G401 (cell line): ENCODE measurements around the gene ZBTB16. TPM values are rescaled to one million over a fixed set of nuclear protein-coding genes. Genes with fewer than 3 reads are reported as not detected.

Experiments
- DNase-seq: peaks from one replicate; pipeline ENCODE4 v3.0.0-alpha.2; 2015; ENCODE audit warnings: low spot score
- in situ Hi-C: cut with HindIII; loops from 2 replicates; pipeline ENCODE4 v1.10.0; 2016; ENCODE audit warnings: low sequenced_read_pairs, mixed read lengths
- total RNA-seq: library from RNA; depleted of rRNA; stranded (reverse); fragments of >200 nt; shearing (Covaris generic); gene quantifications from 2 replicates; pipeline ENCODE4 v1.2.3, GENCODE V29; 2014

The ZBTB16 gene
- total RNA-seq, 1 experiment from 2014 or later, result not detected

- no peak for DNase-seq
- in situ Hi-C loops, result no loop called here
Measured at GRCh38 chr11:114097832-114098231, 38.3 kb downstream of the ZBTB16 start.

GRCh38 chr11:114098927-114099326 is 39.4 kb downstream of the ZBTB16 start:
- in situ Hi-C loops, result no loop called here
- no peak for DNase-seq

- in situ Hi-C loops, result no loop called here
- no peak for DNase-seq
Measured at GRCh38 chr11:114099392-114100178, 40.1 kb downstream of the ZBTB16 start.

DNA sequence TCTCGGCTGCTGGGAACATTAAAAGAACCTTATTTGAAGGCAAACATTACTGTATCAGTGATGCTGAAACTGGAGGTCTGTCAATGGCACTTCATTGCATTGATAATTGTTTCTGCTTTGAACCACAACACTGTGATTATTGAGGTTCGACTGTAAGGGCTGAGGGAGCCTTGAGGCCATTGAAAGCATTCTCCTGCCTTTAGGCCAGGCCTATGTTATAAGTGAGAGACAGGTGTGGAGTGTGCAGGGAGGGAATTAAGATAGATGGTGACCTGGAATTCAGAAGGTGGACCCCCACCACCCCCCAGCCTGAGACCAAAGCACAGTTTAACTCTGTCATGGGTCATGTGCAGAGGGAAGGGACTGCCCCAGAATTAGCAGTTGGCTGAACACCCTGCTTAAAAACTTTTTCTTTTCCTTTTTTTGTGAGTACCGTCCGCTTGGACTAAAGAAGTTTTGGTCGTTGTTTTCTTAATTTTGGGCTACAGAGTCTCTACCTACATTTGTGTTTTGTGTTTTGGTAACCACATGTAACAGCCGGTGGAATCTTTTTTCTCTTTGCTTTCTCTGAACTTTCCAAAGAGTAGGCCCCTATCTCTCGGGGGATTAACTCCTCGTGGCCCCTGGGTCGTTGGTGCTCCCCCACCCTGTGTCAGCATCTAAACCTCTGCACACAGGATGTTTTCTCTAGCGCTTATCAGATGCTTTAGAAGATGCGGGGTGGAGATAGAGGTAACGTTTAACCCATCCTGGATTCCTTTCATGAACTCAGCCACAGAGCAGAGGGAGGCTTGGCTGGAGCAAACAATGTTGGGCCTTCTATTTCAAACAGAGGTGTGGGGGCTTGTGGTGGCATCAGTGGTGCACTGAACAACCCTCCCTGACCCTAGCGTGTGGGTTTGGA is 43.7 kb downstream of the ZBTB16 start:
- DNase-seq, result no peak
- in situ Hi-C loops, result no loop called here

DNA sequence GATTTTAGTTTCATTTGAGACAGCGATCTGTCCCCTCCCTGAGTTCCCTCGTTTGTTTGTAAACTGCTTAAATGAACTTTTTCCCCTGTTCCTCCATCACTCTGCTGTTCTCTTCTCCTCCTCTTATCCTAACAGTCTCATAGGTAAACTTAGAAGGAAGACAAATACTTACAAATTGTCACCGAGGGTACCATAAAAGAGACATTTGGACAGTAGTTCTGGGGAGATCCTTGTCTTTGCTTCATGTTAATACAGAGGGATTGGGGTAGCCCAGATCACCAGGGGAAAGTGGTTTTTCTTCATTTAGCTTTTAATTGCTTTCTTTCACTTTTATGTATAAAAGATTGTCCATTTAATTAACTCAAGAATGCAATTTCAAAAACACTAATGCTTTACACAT is 46.1 kb downstream of the ZBTB16 start:
- no peak for DNase-seq
- in situ Hi-C loops, result no loop called here

DNA sequence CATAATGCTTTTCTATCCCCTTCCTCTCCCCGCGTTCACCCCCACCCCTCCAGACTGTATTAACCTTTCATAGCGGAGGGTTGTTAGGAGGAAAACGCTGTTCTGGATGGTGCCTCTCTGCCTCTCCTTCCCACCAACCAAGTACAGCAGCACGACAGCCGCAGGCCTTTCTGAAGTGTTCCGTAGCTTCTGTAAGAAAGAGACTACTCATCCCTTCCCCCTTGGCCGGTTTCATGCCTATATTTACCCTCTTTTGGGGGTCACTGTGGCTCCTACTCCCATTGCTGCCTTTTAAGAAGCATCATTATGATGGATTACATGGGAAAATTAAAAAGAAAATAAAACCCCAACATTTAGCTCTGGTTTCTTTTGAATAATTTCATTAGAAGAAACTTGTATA is 46.5 kb downstream of the ZBTB16 start:
- DNase-seq, result no peak
- in situ Hi-C loops, result no loop called here

GRCh38 chr11:114106986-114107385 is 47.5 kb downstream of the ZBTB16 start:
- in situ Hi-C loops, result no loop called here
- no peak for DNase-seq

DNA sequence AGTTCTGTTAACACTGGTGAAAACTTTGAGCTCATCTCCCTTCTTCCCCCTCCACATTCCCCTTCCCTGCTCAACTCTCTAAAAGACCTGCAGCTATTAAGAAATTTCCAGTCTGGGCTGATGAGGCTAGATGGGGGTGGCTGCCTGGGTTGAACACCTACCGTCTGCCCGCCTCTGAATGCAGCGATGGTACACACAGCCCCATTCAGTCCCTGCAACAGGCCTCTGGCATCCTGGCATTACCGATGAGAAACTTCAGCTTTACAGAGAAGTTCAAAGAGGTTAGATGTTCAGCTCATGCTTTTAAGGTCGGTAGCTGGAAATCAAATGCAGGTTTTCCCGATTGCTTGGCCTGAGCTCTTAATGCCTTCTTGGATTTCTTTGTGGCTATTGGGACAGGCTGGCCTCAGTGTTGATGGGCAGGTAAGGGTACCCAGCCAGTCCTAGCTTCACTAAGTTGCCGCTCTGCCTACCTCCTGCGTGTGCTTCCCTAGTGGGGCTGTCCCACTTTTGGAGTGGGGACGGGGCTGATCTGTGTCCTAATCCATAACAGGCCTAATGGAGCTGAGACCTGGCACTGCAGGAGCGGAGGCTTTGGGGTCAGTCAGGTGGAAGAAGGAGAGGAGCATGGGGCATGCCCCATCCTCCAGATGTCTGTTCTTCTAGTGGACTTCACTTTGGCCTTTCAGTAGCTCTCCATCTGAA is 49.1 kb downstream of the ZBTB16 start:
- in situ Hi-C loops, result no loop called here
- no peak for DNase-seq

- in situ Hi-C loops, result no loop called here
- no peak for DNase-seq
Measured at GRCh38 chr11:114109206-114110090, 49.9 kb downstream of the ZBTB16 start.

DNA sequence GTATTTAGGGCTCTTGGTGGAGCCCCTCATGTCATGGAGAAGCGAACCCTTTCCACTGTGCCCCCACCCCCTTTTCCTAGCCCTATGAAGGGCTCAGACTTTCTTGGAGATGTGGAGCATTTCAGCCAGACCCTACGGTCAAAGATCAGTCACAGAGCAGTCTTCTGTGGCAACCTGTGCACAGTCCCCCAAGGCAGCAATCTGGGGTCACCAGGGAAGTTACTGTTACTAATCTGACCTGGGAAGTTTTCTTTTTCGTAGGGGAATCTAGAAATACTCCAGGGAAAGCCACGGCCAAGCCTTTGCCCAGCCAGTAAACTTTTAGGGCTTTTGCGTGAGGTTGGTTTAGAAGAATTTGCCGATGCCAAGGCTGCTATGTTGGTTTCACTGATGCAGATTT is 50.6 kb downstream of the ZBTB16 start:
- in situ Hi-C loops, result no loop called here
- no peak for DNase-seq

GRCh38 chr11:114110952-114111947 is 51.7 kb downstream of the ZBTB16 start:
- no peak for DNase-seq
- in situ Hi-C loops, result no loop called here

GRCh38 chr11:114115451-114115928 is 56.0 kb downstream of the ZBTB16 start:
- no peak for DNase-seq
- in situ Hi-C loops, result no loop called here

DNA sequence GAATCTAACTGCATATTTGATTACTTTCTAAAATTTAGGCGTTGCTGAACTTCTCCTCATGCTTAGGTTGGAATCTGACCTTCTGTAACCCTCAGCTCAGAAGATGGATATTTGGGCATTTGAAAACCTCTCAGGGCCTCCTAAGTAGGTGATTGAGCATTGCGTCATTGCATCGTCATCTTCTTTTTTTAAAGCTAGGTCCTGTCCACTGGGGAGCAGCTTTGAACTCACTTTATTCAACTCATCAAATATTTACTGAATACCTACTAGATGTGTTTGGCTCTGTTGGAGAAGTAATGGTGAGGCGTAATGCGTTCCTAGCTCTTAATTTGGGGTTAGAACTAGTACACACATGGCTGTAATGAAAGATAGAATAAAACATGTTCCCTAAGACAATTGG is 56.8 kb downstream of the ZBTB16 start:
- in situ Hi-C loops, result no loop called here
- no peak for DNase-seq

- in situ Hi-C loops, result no loop called here
- DNase-seq, result no peak
Measured at GRCh38 chr11:114116800-114117199, 57.3 kb downstream of the ZBTB16 start.

- DNase-seq, result no peak
- in situ Hi-C loops, result no loop called here
Measured at GRCh38 chr11:114120606-114121005, 61.1 kb downstream of the ZBTB16 start.

DNA sequence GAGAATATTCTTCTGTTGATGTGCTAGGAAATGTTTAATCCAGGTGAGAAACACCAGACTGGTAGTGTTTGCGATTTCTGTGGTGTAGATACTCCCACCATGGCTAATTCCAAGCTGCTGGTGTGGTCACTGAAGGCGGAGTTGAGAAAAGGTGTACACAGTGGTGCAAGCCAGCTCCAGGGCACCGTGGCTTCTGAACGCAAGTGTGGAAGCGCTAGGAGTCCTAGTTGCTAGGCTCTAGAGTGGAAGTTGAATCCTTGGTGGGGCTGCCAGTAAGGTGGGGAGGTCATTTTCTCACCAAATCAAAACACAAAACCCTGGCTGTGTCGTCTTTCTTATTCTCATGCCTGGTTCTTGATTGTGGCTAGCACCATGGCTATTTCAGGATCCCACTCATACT is 61.6 kb downstream of the ZBTB16 start:
- DNase-seq, result no peak
- in situ Hi-C loops, result no loop called here

GRCh38 chr11:114121804-114122504 is 62.4 kb downstream of the ZBTB16 start:
- DNase-seq, result no peak
- in situ Hi-C loops, result no loop called here
